NCI-H1092 treated with DMSO at 0.1 percent for 48 hours (cell line): ENCODE measurements around the gene EIF4E3.

ENCODE experiments used
- DNase-seq: peaks from one replicate; lab custom pipeline; 2025; lab: John Stamatoyannopoulos, UW

The EIF4E3 gene

GRCh38 chr3:71725271-71725991 is at the start of gene EIF4E3:
TSS of gene EIF4E3 (minus strand) at chr3:71725402. CDS start at chr3:71725367, 35 bp downstream.
- no peak for DNase-seq

- DNase-seq, result no peak
Observed at GRCh38 chr3:71771884-71772283, 46.7 kb upstream of the EIF4E3 start.

- no peak for DNase-seq
Observed at GRCh38 chr3:71771126-71771525, 45.9 kb upstream of the EIF4E3 start.

GRCh38 chr3:71763426-71763825 is 38.2 kb upstream of the EIF4E3 start:
- DNase-seq, result no peak

GRCh38 chr3:71760140-71760539 is 34.9 kb upstream of the EIF4E3 start:
- no peak for DNase-seq

- no peak for DNase-seq
Observed at GRCh38 chr3:71759401-71759800, 34.2 kb upstream of the EIF4E3 start.

- DNase-seq, result no peak
Observed at GRCh38 chr3:71758091-71758490, 32.9 kb upstream of the EIF4E3 start.

- DNase-seq, result no peak
Observed at GRCh38 chr3:71754610-71755253, 29.5 kb upstream of the EIF4E3 start.

- DNase-seq, result peak; percentile 11
Observed at GRCh38 chr3:71753701-71754609, 28.8 kb upstream of the EIF4E3 start, which contains the start of gene GPR27. TSS of gene GPR27 (plus strand) at chr3:71753855. CDS start at chr3:71754050, 195 bp downstream.

GRCh38 chr3:71752831-71753700 is 27.9 kb upstream of the EIF4E3 start:
- no peak for DNase-seq

GRCh38 chr3:71751602-71752001 is 26.4 kb upstream of the EIF4E3 start:
- no peak for DNase-seq

- no peak for DNase-seq
Observed at GRCh38 chr3:71744738-71745137, 19.5 kb upstream of the EIF4E3 start.

- no peak for DNase-seq
Observed at GRCh38 chr3:71742621-71743020, 17.4 kb upstream of the EIF4E3 start.

GRCh38 chr3:71734881-71735280 is 9.7 kb upstream of the EIF4E3 start:
- DNase-seq, result no peak

GRCh38 chr3:71733319-71733718 is 8.1 kb upstream of the EIF4E3 start:
- no peak for DNase-seq

- DNase-seq, result no peak
Observed at GRCh38 chr3:71732637-71733036, 7.4 kb upstream of the EIF4E3 start.

- DNase-seq, result peak; percentile 16
Observed at GRCh38 chr3:71728632-71729342, 3.6 kb upstream of the EIF4E3 start.

GRCh38 chr3:71726146-71726545 is 944 bp upstream of the EIF4E3 start:
- no peak for DNase-seq

GRCh38 chr3:71724584-71725270 is 475 bp downstream of the EIF4E3 start:
- no peak for DNase-seq

GRCh38 chr3:71724171-71724453 is 1.1 kb downstream of the EIF4E3 start:
- DNase-seq, result no peak
